Activated T-helper 9 cell treated with anti-CD3 and anti-CD28 coated beads, Interleukin-2, amount 50 U/mL, for 16 hours (primary cell): ENCODE results near the gene AGPAT3.

Experiments used
- DNase-seq: peaks from one replicate; pipeline ENCODE4 v3.0.0-alpha.2; 2020; ENCODE audit warnings: low read depth

Gene AGPAT3

GRCh38 chr21:43907751-43908150, 42.7 kb downstream of the AGPAT3 start:
- DNase-seq: no peak

DNA sequence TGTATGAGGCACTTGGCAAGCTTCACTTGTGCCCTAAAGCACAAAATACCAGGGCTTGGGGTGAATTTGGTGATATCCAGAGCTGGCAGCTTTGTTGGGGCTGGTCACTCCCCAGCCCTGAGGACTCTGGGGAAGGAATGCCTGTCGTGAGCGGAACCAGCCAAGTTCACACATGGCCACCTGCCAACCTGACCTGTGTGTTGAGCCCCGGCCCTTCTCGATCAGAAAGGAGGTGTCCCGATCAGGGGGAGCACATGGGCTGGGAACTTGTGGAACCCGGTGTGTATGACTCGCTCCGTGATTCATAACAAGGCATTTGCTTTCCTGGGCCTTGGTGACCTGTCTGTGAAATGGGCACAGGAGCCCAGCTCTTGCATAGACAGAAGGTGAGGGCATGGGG, 43.1 kb downstream of the AGPAT3 start:
- DNase-seq: no peak

DNA sequence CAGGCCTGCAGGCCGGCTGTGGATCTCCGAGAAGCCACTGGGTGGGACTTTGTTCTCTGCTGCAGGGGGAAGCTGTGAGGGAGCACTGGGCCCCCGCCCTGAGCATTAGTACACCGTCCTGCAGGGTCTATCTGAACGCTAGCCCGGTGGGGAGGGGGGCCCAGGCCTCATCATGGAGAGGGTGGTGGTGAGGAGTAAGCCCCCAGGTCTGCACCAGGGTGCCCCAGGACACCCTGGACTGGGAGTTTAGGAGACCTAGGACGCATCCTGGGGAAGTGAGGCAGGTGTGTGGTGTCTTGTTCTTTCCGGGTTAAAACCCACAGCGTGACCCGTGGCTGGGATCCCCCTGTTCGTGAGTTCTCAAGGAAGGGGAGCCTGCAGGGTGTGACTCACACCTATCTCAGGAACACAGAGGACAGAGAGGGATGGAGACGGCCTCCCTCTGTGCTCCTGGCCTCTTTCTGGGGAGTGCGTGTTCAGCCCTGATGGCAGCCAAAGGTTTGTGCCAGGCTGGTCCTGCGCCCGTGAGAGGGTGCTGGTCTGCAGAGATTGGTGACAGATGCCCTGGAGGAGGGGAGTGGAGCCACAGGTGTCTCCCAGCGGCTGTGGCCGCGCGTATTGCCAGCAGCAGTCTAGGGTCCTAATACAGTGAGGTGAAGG, 44.8 kb downstream of the AGPAT3 start:
- DNase-seq: no peak

DNA sequence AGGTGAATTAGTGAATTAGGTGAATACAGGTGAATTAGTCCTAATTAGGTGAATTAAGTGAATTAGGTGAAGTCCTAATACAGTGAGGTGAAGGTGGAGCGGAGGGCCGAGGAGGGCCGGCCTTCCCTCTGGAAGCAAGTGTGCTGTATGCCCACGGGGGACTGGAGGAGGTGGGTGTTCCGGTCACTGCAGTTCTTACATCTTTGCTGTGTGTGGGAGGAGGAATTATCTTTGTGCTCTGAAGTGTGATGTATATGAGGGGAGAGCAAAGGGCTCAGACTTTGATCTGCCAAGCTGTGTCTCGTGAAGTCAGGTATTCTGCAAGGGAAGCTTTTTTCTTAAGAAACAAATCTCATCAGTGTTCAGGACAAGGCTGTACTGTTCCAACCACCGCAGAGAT, 45.4 kb downstream of the AGPAT3 start:
- no peak for DNase-seq

- DNase-seq: no peak
Measured at GRCh38 chr21:43911015-43911934, 46.3 kb downstream of the AGPAT3 start.

- no peak for DNase-seq
Measured at GRCh38 chr21:43911935-43912487, 47.0 kb downstream of the AGPAT3 start.

DNA sequence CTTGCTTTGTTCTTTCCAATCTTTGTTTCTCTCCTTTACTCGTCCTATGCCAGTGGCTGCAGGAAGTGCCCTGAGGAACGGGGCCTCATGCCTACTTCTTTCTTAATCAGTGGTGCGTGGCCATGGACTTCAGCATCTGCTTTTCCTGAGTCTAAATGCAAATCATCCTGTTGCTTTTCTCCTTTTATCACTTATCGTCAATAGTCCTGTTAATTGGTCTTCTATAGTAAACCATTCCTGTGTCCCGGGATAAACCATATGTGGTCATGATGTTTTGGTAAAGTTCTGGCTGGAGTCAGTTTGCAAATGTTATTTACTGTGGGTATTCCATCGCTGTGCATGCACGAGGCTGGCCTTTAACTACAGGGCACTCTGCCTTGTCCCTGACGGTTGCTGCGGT, 47.5 kb downstream of the AGPAT3 start:
- DNase-seq: no peak

DNA sequence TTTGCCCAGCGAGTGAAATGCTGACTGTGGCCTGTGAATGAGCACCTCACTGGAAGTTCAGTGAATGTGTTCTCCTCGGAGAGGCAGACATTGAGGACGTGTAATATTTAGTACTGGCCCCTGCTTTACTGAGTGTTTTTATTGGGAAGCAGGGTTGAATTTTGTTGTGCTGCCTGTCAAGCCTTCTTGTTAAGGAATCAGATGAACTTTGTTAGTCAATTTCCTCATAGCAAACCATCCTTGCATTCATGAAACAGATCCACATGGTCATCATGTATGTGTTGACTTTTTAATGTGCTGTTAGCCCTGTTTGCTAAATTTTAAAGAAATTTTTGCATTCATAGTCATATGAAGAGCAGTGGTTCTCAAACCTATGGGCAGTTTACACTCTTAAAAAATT, 47.9 kb downstream of the AGPAT3 start:
- no peak for DNase-seq

GRCh38 chr21:43913928-43914327, 48.9 kb downstream of the AGPAT3 start:
- DNase-seq: no peak

DNA sequence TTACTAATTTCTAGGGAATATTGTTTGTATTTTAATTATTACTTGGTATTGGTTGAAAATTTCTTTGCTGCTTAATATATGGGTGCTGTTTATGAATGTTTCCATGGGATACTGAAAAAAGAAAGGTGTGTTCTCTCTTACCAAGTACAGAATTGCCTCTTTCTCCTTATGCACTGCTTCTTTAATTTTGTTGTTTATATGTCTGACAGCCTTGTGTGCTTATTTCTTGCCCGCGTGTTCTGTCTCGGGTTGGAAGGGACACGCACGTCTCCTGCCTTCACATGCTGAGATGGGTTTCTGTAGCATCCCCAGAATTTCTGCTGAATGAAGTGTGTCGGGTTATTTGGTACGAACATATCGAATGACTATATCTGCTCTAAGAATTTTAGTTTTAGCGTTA, 51.1 kb downstream of the AGPAT3 start:
- DNase-seq: no peak

DNA sequence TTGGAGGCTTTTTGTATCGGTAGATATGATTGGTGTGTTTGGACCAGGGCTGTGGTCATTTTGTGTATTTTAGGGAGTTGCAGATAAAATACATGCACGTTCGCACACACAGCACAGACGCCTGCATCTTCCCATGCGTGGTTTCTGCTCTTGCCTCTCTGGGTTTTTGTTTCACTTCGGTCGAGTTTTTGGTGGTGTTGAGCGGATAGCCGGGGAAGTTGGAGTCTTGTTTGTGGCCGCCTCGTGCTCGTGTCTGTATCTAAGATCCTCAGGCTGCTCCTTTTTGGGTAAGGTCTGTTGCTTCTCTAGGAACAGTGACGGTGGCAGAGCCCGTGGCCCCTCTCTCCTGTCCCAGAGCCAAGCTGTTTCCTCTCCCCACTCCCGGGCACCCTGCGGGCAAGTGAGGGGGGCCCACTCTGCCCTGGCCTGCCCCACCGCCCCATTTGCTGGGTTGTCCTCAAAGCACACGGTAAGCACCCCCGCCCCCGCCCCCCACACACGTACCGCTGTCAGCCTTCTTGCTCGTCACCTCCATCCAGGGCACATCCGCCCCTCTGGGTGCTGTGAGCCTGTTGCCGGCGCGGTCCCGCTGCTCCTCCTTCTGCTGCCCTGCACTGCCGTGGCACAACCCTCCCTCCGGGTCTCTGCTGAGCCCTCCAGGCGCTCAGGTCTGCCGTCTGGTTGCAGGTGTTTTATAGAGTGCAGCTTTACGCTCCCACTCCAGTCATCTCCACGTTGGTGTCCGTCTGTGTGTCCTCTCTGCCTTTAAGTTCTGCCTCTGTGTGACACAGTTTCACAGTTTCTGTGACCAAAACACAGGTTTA, 51.9 kb downstream of the AGPAT3 start:
- peak; percentile 37 for DNase-seq

GRCh38 chr21:43917515-43918384, 52.7 kb downstream of the AGPAT3 start:
- no peak for DNase-seq

GRCh38 chr21:43918385-43918947, 53.4 kb downstream of the AGPAT3 start:
- no peak for DNase-seq

DNA sequence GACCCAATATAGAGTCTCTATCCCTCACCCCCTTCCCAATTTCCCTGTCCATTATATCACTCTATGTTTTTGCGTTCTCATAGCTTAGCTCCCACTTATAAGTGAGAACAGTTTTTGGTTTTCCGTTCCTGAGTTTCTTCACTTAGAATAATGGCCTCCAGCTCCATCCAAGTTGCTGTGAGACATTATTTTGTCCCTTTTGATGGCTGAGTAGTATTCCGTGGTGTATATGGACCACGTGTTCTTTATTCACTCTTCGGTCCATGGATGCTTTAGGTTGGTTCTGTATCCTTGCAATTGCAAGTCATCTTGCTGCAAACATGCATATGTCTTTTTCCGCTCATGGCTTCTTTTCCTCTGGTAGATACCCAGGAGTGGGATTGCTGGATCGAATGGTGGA, 54.3 kb downstream of the AGPAT3 start:
- DNase-seq: no peak

DNA sequence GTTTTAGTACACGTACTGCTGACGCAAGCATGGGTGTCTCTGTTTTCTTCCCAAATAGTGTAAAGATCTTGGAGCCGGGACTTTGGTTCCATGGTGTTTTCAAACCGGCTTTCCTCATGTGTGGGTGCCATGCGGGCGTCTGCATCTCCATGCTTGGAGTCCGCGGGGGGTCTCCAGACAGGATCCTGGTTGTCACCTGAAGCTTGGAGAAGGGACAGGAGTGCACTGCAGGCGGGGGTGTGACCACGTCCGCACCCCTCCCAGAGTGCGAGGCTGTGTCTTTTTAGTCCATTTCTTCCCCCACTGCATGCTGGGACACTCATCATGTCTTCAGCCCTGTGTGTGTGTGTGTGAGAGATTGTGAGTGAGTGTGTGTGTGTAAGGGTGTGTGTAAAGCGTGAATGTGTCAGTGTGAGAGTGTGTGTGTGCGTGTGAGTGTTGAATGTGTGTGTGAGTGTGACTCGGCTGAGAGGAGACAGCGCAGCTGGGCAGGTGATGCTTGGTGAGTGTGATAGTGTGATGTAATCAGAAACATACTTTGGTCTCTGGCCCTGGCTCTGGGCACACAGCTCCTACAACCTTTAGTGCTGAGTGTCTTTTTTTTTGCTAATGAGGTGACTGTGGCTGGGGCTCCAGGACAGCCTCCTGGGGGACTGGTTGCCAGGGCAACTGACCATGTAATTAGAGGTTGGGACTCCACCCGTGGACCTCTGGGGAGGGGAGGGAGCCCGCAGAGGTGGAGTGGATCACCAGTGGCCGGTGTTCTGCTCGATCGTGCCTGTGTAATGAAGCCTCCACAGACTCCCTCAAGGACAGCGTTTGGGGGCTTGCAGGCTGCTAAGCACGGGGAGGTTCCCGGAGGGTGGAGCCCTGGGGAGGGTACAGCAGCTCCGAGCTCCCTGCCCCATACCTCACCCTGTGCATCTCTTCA, 55.1 kb downstream of the AGPAT3 start:
- DNase-seq: no peak

GRCh38 chr21:43921571-43921978, 56.6 kb downstream of the AGPAT3 start:
- DNase-seq: no peak

GRCh38 chr21:43921979-43922945, 57.2 kb downstream of the AGPAT3 start:
- DNase-seq: peak; percentile 32

DNA sequence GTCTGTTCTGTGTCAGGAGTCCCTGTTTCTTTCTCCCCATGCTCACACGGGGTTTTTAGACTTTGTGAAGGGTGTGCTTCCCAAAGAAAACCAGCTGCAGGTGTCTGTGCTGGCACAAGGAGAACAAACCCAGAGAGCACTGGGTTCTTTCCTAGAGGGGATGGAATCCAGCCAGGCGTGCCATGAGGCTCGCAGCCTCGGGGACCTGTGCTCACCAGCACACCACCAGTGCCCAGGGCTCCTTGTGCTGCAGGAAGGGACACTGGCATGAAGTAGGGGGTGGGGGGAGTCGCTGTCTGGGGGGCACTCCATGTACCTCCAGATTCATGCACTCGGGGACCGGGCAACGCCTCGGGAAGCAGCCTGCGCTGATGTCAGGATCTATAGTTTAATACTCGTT, 57.9 kb downstream of the AGPAT3 start:
- DNase-seq: no peak

DNA sequence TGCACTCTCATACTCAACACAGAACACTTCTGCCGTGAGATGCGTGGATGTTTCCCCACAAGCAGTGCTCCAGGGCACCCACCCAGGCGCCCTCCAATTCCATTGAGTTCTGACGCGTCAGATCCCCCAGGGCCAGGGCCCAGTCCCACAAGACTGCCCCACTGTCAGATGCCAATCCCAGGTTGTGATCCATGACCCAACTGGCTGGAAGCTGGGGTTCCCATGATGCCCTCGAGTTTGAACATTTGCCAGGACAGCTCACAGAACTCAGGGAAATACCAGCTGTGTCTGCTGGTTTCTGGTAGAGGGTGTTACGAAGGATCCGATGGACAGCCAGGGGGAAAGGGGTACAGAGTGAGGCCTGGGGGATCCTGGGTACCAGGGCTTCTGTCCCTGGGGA, 58.4 kb downstream of the AGPAT3 start:
- DNase-seq: no peak
